Panc1 (cell line): Measurements from ENCODE around the gene DOCK11. TPM values are rescaled to one million over a fixed set of nuclear protein-coding genes. Genes with fewer than 3 reads are reported as not detected.

Source experiments
- ATAC-seq: fragments of 200-7000 bp; cut with Tn5 transposase; 2 replicates; pipeline ENCODE4 v1.9.1; 2020; ENCODE audit warnings: mild to moderate bottlenecking, moderate library complexity
- BruUV-seq: library from RNA; stranded (reverse); fragments of 400-500 nt; replicated peaks from 2 replicates; lab custom pipeline; 2021; lab: Mats Ljungman, UMichigan
- CTCF ChIA-PET: fragments of 300-600 bp; sonication (Branson Sonifier 250); formaldehyde crosslinking; loops from one replicate; lab custom pipeline; 2022; ENCODE audit warnings: antibody characterized with exemption; lab: Charles Lee
- POLR2A ChIA-PET: fragments of 300-600 bp; sonication (Branson Sonifier 250); formaldehyde crosslinking; loops from one replicate; lab custom pipeline; 2022; ENCODE audit warnings: antibody characterized with exemption; lab: Charles Lee
- DNase-seq: peaks from one replicate; pipeline ENCODE4 v3.0.0-alpha.2; 2010; ENCODE audit warnings: low read depth, low spot score
- H3K27ac ChIP-seq: 2 replicates; pipeline ENCODE4 v1.5.1; 2011; ENCODE audit warnings: mild to moderate bottlenecking, low read length, inconsistent platforms
- H3K27me3 ChIP-seq: fragments of 200-500 bp; sonication (Bioruptor generic); 2 replicates; pipeline ENCODE4 v1.6.0; 2014; ENCODE audit warnings: low read length, inconsistent platforms; ENCODE audit not compliant: control insufficient read depth, insufficient read depth
- H3K36me3 ChIP-seq: fragments of 200-500 bp; sonication (Bioruptor generic); 2 replicates; pipeline ENCODE4 v1.5.1; 2014; ENCODE audit warnings: inconsistent platforms, mild to moderate bottlenecking, low read length, moderate library complexity; ENCODE audit not compliant: control insufficient read depth, insufficient read depth
- H3K4me1 ChIP-seq: 2 replicates; pipeline ENCODE4 v1.5.1; 2011; ENCODE audit warnings: inconsistent platforms, mild to moderate bottlenecking, low read length, moderate library complexity; ENCODE audit not compliant: control insufficient read depth, insufficient read depth
- H3K4me3 ChIP-seq, 2 experiments: 2 replicates each; pipeline ENCODE4 v1.5.1; 2011 to 2012; ENCODE audit warnings: low read depth in 2 of 2, low read length in 2 of 2, mild to moderate bottlenecking in 2 of 2, inconsistent platforms in 1 of 2, moderate library complexity in 1 of 2
- H3K9me3 ChIP-seq: fragments of 200-500 bp; sonication (Bioruptor generic); 2 replicates; pipeline ENCODE4 v1.5.1; 2014; ENCODE audit warnings: low read depth, mild to moderate bottlenecking, inconsistent platforms, low read length, moderate library complexity; ENCODE audit not compliant: control insufficient read depth, insufficient read depth
- CTCF ChIP-seq: fragments of 450-650 bp; IDR thresholded peaks from 2 replicates; pipeline ENCODE4 v1.5.1; 2017; ENCODE audit warnings: mild to moderate bottlenecking
- POLR2AphosphoS5 ChIP-seq: IDR thresholded peaks from 2 replicates; pipeline ENCODE4 v1.6.1; 2012; ENCODE audit warnings: mild to moderate bottlenecking, low read depth, low read length, moderate library complexity
- SIN3A ChIP-seq: IDR thresholded peaks from 2 replicates; pipeline ENCODE4 v1.6.1; 2012; ENCODE audit warnings: low read depth, mild to moderate bottlenecking, low read length, moderate library complexity, borderline replicate concordance; ENCODE audit not compliant: insufficient read depth
- TCF7L2 ChIP-seq: IDR thresholded peaks from 2 replicates; pipeline ENCODE4 v1.6.1; 2011; ENCODE audit warnings: mild to moderate bottlenecking, low read depth, low read length, inconsistent platforms
- in situ Hi-C: cut with HindIII; loops from 2 replicates; pipeline ENCODE4 v1.10.0; 2016; ENCODE audit warnings: low sequenced_read_pairs, low pct_unique_long_range_greater_than_20kb
- intact Hi-C: fragments of 100-400 bp; cut with micrococcal nuclease; formaldehyde crosslinking; loops from one replicate; pipeline ENCODE4 v1.10.0; 2022; ENCODE audit not compliant: unreplicated experiment
- total RNA-seq: library from RNA; stranded (reverse); gene quantifications from one replicate; pipeline ENCODE4 v1.2.1, GENCODE V29; 2021; ENCODE audit not compliant: unreplicated experiment
- TF ChIP-seq, protein P1 (sequence below), 2 experiments: IDR thresholded peaks; 2 replicates each; pipeline ENCODE4 v1.6.1; 2011 to 2012; ENCODE audit warnings: low read depth in 2 of 2, control low read depth in 1 of 2, low read length in 1 of 2, mild to moderate bottlenecking in 1 of 2, moderate library complexity in 1 of 2; ENCODE audit not compliant: insufficient read depth in 1 of 2

Gene DOCK11
- total RNA-seq, 1 experiment from 2014 or later = 2.0 TPM

- Histone ChIP-seq H3K4me1 (peaks cover 57% of the 10 kb centered on the region), H3K9me3 (no peaks in the 10 kb centered on the region), H3K4me3 (peak overlapping the region; percentile 55 to 90), H3K36me3 (no peaks in the 10 kb centered on the region), H3K27me3 (no peaks in the 10 kb centered on the region), H3K27ac (peak overlapping the region; percentile 93)
- no TSS peak for BruUV-seq
- ATAC-seq = peak; percentile 22
- in situ Hi-C loops = no loop called here
- intact Hi-C loops = loop anchor here (10.0 kb wide), 1 partner anchor 83 kb away; no protein-coding TSS in a partner anchor
- ChIA-PET CTCF (interaction anchor here (0.6 kb wide), 1 partner anchor 67 kb away, joined by 4 read pairs; no protein-coding TSS in a partner anchor), POLR2A (no interaction called here)
- DNase-seq = no peak
- TF ChIP-seq POLR2AphosphoS5 (no peak), SIN3A (no peak)
Observed at GRCh38 chrX:118727686-118728339, 232.2 kb downstream of the DOCK11 start.

DNA sequence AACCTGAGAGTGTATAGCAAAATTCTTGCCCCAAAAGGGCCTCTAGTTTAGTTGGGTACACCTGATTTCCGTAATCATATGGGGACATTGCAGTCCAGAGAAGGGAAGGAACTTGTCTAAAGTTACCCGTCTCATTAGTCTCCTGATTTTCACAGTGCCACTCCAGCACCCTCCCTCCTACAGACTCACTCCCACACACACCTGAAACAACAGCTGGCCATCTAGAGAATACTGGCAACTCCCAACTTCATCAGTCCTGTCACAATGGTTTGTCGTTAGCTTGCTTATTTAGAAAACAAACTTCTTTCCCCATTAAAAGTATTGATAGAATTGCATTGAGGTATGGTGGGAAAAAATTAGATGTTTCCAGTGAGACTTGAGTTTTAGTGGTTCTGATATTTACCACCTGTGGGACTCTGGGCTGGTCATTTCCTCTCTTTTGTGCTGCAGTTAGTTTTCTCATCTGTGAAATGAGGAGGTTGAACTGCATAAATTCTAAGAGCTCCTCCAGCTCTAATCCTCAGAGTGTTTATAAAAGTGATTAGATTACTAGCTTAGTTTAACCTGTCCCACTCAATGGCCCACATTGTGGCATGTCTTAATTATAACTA, 233.5 kb downstream of the DOCK11 start:
- TF ChIP-seq TCF7L2 (no peak), SIN3A (no peak), POLR2AphosphoS5 (no peak; the same call in 1 of the 2 replicates), CTCF (no peak)
- TF ChIP-seq, protein P1, sequence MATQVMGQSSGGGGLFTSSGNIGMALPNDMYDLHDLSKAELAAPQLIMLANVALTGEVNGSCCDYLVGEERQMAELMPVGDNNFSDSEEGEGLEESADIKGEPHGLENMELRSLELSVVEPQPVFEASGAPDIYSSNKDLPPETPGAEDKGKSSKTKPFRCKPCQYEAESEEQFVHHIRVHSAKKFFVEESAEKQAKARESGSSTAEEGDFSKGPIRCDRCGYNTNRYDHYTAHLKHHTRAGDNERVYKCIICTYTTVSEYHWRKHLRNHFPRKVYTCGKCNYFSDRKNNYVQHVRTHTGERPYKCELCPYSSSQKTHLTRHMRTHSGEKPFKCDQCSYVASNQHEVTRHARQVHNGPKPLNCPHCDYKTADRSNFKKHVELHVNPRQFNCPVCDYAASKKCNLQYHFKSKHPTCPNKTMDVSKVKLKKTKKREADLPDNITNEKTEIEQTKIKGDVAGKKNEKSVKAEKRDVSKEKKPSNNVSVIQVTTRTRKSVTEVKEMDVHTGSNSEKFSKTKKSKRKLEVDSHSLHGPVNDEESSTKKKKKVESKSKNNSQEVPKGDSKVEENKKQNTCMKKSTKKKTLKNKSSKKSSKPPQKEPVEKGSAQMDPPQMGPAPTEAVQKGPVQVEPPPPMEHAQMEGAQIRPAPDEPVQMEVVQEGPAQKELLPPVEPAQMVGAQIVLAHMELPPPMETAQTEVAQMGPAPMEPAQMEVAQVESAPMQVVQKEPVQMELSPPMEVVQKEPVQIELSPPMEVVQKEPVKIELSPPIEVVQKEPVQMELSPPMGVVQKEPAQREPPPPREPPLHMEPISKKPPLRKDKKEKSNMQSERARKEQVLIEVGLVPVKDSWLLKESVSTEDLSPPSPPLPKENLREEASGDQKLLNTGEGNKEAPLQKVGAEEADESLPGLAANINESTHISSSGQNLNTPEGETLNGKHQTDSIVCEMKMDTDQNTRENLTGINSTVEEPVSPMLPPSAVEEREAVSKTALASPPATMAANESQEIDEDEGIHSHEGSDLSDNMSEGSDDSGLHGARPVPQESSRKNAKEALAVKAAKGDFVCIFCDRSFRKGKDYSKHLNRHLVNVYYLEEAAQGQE (IDR thresholded peaks at IDR 0.05; ENCODE audit: insufficient read depth in 1 of 2, low read depth in 2 of 2, low read length in 1 of 2) = no peak
- intact Hi-C loops (loop anchor here (10.0 kb wide), 1 partner anchor 84 kb away; no protein-coding TSS in a partner anchor), in situ Hi-C loops (no loop called here)
- POLR2A ChIA-PET = no interaction called here
- no TSS peak for BruUV-seq
- ATAC-seq (no peak), DNase-seq (no peak)
- CTCF ChIA-PET = interaction anchor here (0.8 to 1.6 kb wide), 2 partner anchors 85 to 127 kb away, joined by 4 to 5 read pairs; no protein-coding TSS in a partner anchor
- Histone ChIP-seq H3K4me3 (peak overlapping the region; percentile 55 to 90), H3K4me1 (peaks cover 51% of the 10 kb centered on the region), H3K36me3 (no peaks in the 10 kb centered on the region), H3K27me3 (no peaks in the 10 kb centered on the region), H3K9me3 (peaks cover 4% of the 10 kb centered on the region; the same call in 1 of the 2 replicates), H3K27ac (peak overlapping the region; percentile 93)
